Loucy (cell line): ENCODE data around the gene OR4D1.

Source experiments
- H2AFZ ChIP-seq: fragments of 200-600 bp; sonication (generic); 2 replicates; pipeline ENCODE4 v1.6.0; 2016; ENCODE audit warnings: antibody characterized with exemption, mild to moderate bottlenecking, low read length, moderate library complexity
- H3F3A ChIP-seq: fragments of 200-600 bp; 2 replicates; pipeline ENCODE4 v1.6.0; 2016; ENCODE audit warnings: antibody characterized with exemption, low read depth, mild to moderate bottlenecking
- H3K27me3 ChIP-seq: fragments of 200-600 bp; sonication (generic); 2 replicates; pipeline ENCODE4 v1.6.1; 2014; ENCODE audit warnings: low read length, mild to moderate bottlenecking; ENCODE audit not compliant: insufficient read depth, poor library complexity, severe bottlenecking
- H3K36me3 ChIP-seq: fragments of 200-600 bp; sonication (generic); 2 replicates; pipeline ENCODE4 v1.6.1; 2016; ENCODE audit warnings: low read length; ENCODE audit not compliant: insufficient read depth
- H3K4me1 ChIP-seq: fragments of 200-600 bp; sonication (generic); 2 replicates; pipeline ENCODE4 v1.5.1; 2014; ENCODE audit warnings: low read length, mild to moderate bottlenecking; ENCODE audit not compliant: insufficient read depth, poor library complexity, severe bottlenecking
- H3K4me2 ChIP-seq: fragments of 200-600 bp; sonication (generic); 2 replicates; pipeline ENCODE4 v1.6.0; 2014; ENCODE audit warnings: antibody characterized with exemption, low read length, low read depth, mild to moderate bottlenecking; ENCODE audit not compliant: poor library complexity, severe bottlenecking
- H3K4me3 ChIP-seq: fragments of 200-600 bp; sonication (generic); 2 replicates; pipeline ENCODE4 v1.5.1; 2014; ENCODE audit warnings: low read length, mild to moderate bottlenecking, mixed read lengths; ENCODE audit not compliant: poor library complexity, severe bottlenecking
- H3K79me2 ChIP-seq: fragments of 200-600 bp; sonication (generic); 2 replicates; pipeline ENCODE4 v1.6.1; 2014; ENCODE audit warnings: low read length; ENCODE audit not compliant: insufficient read depth
- H3K9ac ChIP-seq: fragments of 200-600 bp; sonication (generic); 2 replicates; pipeline ENCODE4 v1.6.0; 2014; ENCODE audit warnings: mild to moderate bottlenecking, low read depth, low read length, moderate library complexity; ENCODE audit not compliant: poor library complexity, severe bottlenecking
- H3K9me2 ChIP-seq: fragments of 200-600 bp; sonication (generic); replicated peaks from 2 replicates; pipeline ENCODE4 v1.6.1; 2016; ENCODE audit warnings: low read depth, low read length, mixed read lengths
- H3K9me3 ChIP-seq: fragments of 200-600 bp; sonication (generic); 2 replicates; pipeline ENCODE4 v1.6.1; 2014; ENCODE audit warnings: mild to moderate bottlenecking, antibody characterized with exemption, low read length, low read depth; ENCODE audit not compliant: insufficient read depth
- H4K20me1 ChIP-seq: fragments of 200-600 bp; sonication (generic); 2 replicates; pipeline ENCODE4 v1.6.0; 2014; ENCODE audit warnings: antibody characterized with exemption, low read length, mild to moderate bottlenecking; ENCODE audit not compliant: insufficient read depth, poor library complexity, severe bottlenecking
- CTCF ChIP-seq: fragments of 200-600 bp; sonication (generic); conservative IDR thresholded peaks from 2 replicates; pipeline ENCODE4 v1.5.1; 2014; ENCODE audit warnings: mild to moderate bottlenecking, antibody characterized with exemption, low read length
- EZH2phosphoT487 ChIP-seq: fragments of 200-600 bp; IDR thresholded peaks from 2 replicates; pipeline ENCODE4 v1.6.1; 2018; ENCODE audit warnings: antibody characterized with exemption, mild to moderate bottlenecking, moderate library complexity, borderline replicate concordance

The OR4D1 gene

GRCh38 chr17:58107306-58107705 is 40.9 kb upstream of the OR4D1 start:
- Histone ChIP-seq H3K4me3 (no peak overlapping the region), H3K36me3 (no peaks in the 10 kb centered on the region), H4K20me1 (no peaks in the 10 kb centered on the region), H3K9me3 (no peaks in the 10 kb centered on the region), H2AFZ (no peak overlapping the region), H3K9ac (no peak overlapping the region), H3K79me2 (no peaks in the 10 kb centered on the region), H3F3A (no peaks in the 10 kb centered on the region), H3K4me1 (no peaks in the 10 kb centered on the region), H3K9me2 (no peaks in the 10 kb centered on the region), H3K4me2 (no peak overlapping the region), H3K27me3 (no peaks in the 10 kb centered on the region)
- TF ChIP-seq EZH2phosphoT487 (no peak), CTCF (no peak)

- Histone ChIP-seq H3K9me3 (no peaks in the 10 kb centered on the region), H3K27me3 (no peaks in the 10 kb centered on the region), H2AFZ (no peak overlapping the region), H3K36me3 (no peaks in the 10 kb centered on the region), H4K20me1 (no peaks in the 10 kb centered on the region), H3K4me1 (no peaks in the 10 kb centered on the region), H3K9ac (no peak overlapping the region), H3F3A (no peaks in the 10 kb centered on the region), H3K9me2 (no peaks in the 10 kb centered on the region), H3K4me3 (no peak overlapping the region), H3K4me2 (no peak overlapping the region), H3K79me2 (no peaks in the 10 kb centered on the region)
- TF ChIP-seq EZH2phosphoT487 (no peak), CTCF (no peak)
Measured at GRCh38 chr17:58109197-58109596, 39.0 kb upstream of the OR4D1 start.

- Histone ChIP-seq H3K36me3 (no peaks in the 10 kb centered on the region), H2AFZ (no peak overlapping the region), H4K20me1 (no peaks in the 10 kb centered on the region), H3K4me2 (no peak overlapping the region), H3K79me2 (no peaks in the 10 kb centered on the region), H3F3A (no peaks in the 10 kb centered on the region), H3K9me2 (no peaks in the 10 kb centered on the region), H3K4me3 (no peak overlapping the region), H3K9me3 (no peaks in the 10 kb centered on the region), H3K4me1 (no peaks in the 10 kb centered on the region), H3K9ac (no peak overlapping the region), H3K27me3 (no peaks in the 10 kb centered on the region)
- TF ChIP-seq EZH2phosphoT487, result no peak
- no peak for TF ChIP-seq CTCF
Measured at GRCh38 chr17:58110012-58110411, 38.2 kb upstream of the OR4D1 start.
